ENCODE results near the gene COL7A1.

DNA sequence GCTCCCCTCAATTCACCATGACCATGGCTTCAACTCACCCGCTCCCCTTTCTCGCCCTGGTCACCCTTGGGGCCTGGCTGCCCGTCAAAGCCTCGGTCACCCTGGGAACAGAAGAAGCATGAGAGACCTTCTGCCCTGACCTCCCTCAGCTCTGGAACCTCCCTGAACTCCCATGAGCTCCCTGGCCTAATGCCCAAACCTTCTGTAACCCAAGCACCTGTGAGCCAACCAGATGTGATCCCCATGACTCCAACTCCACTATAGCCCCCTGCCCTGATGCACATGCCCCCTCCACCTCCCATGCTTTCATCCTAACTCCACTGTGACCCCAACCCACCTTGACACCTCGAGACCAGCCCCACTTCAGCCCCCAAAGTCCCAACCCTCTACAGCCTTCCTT lies 28.0 kb downstream of the COL7A1 start:
- no peak for TF ChIP-seq POLR2A (IDR thresholded peaks at IDR 0.05)
- TF ChIP-seq, protein P1, sequence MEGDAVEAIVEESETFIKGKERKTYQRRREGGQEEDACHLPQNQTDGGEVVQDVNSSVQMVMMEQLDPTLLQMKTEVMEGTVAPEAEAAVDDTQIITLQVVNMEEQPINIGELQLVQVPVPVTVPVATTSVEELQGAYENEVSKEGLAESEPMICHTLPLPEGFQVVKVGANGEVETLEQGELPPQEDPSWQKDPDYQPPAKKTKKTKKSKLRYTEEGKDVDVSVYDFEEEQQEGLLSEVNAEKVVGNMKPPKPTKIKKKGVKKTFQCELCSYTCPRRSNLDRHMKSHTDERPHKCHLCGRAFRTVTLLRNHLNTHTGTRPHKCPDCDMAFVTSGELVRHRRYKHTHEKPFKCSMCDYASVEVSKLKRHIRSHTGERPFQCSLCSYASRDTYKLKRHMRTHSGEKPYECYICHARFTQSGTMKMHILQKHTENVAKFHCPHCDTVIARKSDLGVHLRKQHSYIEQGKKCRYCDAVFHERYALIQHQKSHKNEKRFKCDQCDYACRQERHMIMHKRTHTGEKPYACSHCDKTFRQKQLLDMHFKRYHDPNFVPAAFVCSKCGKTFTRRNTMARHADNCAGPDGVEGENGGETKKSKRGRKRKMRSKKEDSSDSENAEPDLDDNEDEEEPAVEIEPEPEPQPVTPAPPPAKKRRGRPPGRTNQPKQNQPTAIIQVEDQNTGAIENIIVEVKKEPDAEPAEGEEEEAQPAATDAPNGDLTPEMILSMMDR (IDR thresholded peaks at IDR 0.05 in 8 of 11, conservative IDR thresholded peaks at IDR 0.05 in 3 of 11), result no peak
- TF ChIP-seq POLR2AphosphoS5 (IDR thresholded peaks at IDR 0.05), result no peak
